Esophagus squamous epithelium (tissue), 4 donors: ENCODE measurements around the gene SYNCRIP.

Source experiments
- CTCF ChIP-seq, 6 experiments: fragments of 450-650 bp in 4 of 6; fragments of 200-600 bp in 2 of 6; sonication (generic) in 2 of 6; IDR thresholded peaks; one replicate each; pipeline ENCODE4 v1.5.1; 2016 to 2019; ENCODE audit warnings: antibody characterized with exemption in 6 of 6, mild to moderate bottlenecking in 4 of 6, moderate library complexity in 4 of 6
- POLR2A ChIP-seq, 4 donors: fragments of 450-650 bp; IDR thresholded peaks; one replicate each; pipeline ENCODE4 v1.6.1; 2017; ENCODE audit warnings: antibody characterized with exemption in 4 of 4, mild to moderate bottlenecking in 4 of 4, moderate library complexity in 3 of 4

- TF ChIP-seq CTCF (IDR thresholded peaks at IDR 0.05) (no peak), POLR2A (IDR thresholded peaks at IDR 0.05) (no peak)
Observed at GRCh38 chr6:85676086-85676729, 33.5 kb upstream of the SYNCRIP start.
